HUDEP-2 (cell line): Measurements from ENCODE around the gene RAE1.
"Not testable (repeated sequence)": the region's sequence is repeated elsewhere in the genome, so short reads cannot be mapped to it uniquely, and the experiment has no call there.

Experiments
- DNase-seq, 76 experiments: peaks; one replicate each; lab custom pipeline; 2025; ENCODE audit not compliant: unreplicated experiment in 76 of 76; lab: John Stamatoyannopoulos, UW

Gene RAE1

DNA sequence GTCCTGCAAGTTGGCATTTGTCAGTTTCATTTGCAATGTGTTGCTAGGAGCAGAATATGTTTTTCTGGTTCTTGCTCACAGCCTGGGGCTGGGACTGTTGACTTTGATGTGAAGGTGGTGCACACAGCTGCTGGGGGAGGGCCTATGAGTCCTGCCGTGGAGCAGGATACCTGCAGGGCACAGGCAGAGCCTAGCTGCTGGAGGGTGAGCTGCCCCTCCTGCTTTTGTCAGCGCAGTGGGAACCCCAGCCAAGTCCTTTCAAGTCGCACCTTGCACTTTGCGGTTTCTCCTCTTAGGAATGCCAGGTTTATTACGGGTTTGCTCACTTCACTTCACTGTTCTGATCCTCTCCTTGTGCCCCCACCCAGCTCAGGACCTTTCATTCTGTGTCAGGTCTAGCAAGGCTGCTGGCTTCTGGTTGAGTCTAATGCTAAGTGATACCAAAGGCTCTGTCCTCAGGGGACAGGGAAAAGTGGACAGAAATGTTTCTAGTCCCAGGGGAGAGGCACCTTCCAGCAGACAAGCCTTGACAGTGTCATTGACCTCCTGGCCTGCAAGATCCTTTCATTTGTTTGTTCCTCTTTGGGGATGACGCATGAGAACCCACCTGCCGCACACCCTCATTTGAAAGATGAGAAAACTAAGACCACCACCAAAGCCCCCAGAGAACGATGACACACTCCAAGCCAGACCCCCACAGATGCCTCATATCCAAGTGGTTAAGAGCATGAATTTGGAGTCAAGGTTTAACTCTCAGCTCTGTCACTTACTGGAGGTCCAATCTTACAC lies 24.2 kb upstream of the RAE1 start:
- DNase-seq, result no peak

DNA sequence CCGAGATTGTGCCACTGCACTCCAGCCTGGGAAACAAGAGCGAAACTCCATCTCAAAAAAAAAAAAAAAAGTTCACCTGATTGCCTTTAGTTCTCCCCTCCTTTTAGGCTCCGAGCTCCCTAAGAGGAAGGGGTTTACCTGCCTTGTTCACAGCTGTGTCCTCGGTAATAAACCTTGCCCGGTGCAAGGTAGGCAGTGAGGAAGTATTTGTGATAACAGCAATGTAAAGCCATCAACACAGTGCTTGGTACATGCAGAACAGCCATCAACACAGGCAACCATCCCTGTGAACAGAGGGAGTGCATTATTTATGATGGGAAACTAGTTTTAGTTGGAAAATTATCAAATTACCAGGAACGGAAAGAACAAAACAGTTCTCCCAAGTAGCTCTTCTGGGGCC lies 23.2 kb upstream of the RAE1 start:
- no peak for DNase-seq

DNA sequence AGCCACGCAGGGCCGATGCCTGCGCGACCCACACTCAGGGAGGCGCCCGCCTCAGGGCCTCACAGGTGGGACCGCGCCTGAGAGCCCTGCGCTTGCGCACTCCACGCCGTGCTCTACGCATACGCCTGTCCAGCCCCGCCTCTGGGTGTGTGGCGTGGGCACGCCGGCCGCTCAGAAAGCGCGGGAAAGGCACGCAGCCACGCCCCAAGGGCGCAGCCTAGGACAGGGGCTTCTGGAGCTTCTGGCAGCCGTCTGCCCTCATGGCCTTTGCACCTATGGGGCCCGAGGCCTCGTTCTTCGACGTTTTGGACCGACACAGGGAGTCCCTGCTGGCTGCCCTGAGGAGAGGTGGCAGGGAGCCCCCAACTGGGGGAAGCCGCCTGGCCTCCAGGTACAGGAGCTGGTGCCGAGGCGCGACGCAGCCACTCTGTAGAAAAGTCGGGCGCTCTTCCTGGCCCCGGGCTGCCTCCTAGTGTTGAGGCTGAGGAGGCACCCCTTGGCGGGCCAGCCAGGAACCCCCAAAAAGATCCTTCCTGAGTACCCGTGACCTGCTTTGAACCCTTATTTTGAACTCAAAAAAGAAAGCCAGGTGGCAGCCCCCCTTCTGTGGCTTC lies 21.3 kb upstream of the RAE1 start, which contains the start of gene SPO11:
SPO11 (plus strand) TSS at position 196 of the 614 bp plus-strand sequence; CDS start at position 261, 65 bp downstream.
- DNase-seq, result no peak

DNA sequence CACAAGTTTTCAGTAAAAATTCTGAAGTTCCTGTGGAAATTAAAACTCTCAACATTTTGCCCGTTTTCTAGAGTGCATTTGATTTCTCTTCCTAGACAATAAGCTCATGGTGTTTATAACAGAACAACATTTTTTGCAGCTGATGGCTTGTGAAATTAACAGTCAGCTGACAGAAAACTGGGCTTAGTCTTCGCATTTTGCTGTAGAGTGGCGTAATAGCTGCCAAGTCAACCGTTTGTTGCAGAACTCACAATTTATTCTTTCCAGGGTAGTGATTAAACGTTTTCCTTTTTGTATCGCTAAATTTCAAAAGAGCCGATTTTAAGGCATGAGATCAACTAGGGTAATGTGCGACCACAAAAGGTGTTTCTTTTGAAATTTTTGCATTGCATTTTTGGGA lies 20.1 kb upstream of the RAE1 start:
- DNase-seq, result no peak

DNA sequence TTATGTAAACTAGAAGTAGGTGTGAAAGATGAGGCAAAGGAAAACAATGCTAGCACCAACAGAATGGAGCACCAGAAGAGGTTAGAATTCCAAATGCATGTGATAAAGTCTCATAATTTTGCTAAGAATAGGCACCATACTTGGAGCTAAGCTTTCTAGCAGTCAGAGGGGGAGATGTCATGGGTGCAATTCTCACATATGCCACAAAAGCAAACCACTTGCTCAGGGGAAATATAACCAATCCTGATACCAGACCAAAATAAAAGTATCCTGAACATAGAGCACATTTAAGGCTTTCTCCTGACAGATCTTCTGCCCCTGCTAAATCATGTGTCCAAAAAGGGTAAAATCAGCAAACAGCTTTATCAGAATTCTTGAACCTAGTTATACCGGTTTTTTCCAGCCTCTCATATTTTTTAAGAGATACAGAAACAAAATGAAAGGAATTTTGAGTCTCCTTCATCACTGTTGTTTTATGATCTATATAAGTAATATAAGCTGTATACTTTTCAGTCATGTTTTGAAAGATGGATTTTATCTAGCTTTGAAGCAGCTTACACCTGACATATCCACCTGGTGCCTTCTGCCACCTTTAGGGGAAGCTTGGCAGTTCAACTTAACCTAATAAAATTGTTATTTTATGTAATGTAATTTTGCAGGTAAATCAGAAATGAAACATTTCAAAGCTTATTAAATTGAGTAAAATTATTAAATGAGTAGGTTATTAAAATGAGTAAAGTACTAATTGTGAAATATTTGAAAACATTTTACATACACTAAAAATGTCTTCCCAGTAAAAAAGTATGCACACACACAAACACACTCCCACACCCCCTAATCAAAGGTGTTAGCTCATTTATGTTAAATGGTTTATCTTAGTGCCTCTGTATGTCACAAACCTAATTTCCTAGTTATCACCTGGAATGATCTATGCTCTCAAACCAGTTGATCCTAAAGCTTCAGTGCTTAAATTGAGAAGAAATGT lies 18.7 kb upstream of the RAE1 start:
- no peak for DNase-seq

DNA sequence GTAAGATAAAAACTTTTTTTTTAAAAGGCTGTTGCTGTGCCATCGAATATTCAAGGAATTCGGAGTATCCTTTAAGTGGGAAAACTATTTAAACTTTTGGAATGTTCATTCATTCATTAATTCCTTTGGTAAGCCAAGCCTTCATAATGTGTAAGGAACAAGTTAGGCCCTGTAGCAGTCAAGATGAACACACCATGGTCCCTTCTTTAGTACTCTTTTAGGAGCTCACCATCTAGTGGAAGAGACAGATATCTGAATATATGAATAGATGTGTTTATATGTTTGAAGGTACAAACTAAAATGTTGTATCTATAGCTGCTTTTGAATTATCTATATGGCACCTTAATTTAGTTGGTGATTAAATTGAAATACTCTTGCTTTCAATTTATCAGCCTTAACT lies 15.7 kb upstream of the RAE1 start:
- no peak for DNase-seq

DNA sequence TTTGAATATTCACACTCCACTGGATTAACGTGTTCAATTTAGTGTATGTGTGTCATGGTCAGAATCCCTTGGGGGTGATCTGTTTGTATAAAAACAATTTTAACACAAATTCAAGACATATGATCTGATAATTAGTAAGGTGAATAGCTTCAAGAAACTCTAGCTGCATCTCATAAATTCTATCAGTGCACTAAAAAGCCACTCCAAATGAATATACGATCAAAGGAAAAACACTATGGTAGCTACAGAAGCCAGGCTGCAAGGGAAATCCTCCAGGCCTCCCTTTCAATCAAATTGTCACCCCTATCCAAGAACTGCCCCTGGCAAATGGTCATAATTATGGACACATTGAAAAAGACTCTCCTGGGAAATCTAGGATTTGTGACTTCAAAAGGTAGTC lies 9.4 kb upstream of the RAE1 start:
- DNase-seq, result no peak

DNA sequence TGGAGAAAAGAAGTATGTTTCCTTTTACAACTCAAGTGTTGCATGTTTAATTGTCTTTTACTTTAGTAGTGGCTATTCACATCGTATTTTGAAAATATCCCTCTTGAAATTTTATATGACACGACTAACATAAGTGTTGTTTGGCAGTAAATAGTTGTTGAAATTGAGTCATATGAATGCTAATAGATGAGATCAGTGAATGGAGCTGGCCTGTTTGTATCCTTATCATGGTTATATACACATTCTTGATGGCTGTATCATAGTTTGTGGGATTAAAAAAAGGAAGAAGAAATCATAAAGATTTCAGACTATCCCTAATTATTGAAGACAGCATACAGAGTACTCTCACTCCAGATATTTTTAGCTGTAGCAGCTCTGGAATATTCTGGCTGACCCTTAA lies 8.2 kb upstream of the RAE1 start:
- DNase-seq, result no peak

DNA sequence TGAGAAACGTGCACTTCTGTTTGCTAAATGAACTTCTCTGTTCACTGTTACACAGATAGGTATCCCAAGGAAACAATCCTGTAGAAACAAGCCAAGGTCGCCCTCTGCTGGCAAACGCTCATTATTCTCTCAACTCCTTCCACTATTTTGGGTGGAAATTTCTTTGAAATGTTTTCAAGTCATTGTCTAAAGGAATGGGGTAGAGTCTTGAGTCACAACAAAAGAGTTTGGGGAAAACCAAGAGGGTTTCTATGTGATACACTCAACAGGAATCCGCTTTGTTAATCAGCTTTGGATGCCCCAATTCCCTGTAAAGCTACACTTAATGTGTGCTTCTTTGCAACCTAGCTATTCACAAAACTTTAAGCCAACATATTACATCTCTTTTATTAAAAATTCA lies 4.6 kb upstream of the RAE1 start:
- peak in 52 of 76 experiments; percentile 4 to 64 (median 32) for DNase-seq

DNA sequence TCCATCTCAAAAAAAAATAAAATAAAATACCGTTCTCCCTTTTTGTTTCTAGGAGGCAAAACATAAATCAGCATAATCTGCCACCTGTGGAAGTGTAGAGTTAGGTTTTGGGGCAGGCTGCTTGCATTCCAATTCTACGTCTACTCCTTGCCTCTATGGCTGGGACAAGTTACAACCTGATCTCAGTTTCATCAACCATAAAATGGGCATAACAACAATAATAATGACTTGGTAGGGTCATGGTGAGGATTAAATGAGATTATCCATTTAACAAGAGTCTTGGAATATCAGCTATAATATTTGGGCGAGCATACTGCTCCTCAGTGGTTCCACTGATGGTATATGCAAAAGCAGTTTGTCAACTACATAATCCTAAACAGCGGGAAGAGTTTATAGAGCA lies 3.7 kb upstream of the RAE1 start:
- DNase-seq, result no peak

DNA sequence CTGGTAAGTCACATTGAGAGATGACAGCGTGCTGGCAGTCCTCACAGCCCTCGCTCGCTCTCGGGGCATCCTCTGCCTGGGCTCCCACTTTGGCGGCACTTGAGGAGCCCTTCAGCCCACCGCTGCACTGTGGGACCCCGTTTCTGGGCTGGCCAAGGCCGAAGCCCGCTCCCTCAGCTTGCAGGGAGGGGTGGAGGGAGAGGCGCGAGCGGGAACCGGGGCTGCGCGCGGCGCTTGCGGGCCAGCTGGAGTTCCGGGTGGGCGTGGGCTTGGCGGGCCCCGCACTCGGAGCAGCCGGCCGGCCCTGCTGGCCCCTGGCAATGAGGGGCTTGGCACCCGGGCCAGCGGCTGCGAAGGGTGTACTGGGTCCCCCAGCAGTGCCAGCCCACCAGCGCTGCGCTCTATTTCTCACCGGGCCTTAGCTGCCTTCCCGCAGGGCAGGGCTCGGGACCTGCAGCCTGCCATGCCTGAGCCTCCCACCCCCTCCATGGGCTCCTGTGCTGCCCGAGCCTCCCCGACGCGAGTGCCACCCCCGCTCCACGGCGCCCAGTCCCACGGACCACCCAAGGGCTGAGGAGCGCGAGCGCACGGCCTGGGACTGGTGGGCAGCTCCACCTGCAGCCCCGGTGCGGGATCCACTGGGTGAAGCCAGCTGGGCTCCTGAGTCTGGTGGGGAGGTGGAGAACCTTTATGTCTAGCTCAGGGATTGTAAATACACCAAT lies 2.7 kb upstream of the RAE1 start:
- DNase-seq, result not testable (repeated sequence)

DNA sequence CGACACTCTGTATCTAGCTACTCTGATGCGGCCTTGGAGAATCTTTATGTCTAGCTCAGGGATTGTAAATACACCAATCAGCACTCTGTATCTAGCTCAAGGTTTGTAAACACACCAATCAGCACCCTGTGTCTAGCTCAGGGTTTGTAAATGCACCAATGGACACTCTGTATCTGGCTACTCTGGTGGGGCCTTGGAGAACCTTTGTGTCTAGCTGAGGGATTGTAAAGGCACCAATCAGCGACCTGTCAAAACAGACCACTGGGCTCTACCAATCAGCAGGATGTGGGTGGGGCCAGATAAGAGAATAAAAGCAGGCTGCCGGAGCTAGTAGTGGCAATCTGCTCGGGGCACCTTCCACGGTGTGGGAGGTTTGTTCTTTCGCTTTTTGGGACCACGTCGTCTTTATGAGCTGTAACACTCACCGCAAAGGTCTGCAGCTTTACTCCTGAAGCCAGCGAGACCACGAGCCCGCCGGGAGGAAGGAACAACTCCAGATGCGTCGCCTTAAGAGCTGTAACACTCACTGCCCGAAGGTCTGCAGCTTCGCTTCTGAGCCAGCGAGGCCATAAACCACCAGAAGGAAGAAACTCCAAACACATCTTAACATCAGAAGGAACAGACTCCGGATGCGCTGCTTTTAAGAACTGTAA lies 2.0 kb upstream of the RAE1 start:
- DNase-seq, result peak in 1 of 76 experiments; percentile 1

DNA sequence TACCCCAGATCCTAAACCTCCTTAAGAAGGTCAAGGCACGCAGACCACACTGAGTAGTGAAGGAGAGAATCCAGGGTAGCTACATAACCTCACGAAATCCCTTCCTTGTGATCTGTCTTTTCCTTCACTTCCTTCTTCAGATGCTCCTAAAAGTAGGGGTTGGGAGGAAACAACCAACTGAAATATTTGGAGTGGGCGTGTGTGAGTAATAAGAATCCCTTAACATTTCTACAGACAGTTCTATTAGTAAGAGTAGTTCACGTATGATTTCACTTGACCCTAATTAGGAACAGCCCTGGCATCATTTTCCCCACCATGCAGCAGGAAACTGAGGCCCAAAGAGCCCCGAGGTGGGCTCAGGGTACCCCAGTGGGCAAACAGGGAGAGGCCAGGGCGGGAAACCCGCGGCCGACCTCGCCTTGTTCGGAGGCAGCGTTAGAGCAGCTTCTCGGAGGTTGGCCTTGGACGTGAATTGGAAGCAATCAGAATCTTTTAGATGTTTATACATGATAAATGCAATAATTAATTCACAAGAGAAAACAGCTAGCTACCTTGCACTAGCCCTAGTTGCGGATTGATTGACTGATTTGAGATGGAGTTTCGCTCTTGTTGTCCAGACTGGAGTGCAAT lies 859 bp upstream of the RAE1 start:
- DNase-seq, result no peak

DNA sequence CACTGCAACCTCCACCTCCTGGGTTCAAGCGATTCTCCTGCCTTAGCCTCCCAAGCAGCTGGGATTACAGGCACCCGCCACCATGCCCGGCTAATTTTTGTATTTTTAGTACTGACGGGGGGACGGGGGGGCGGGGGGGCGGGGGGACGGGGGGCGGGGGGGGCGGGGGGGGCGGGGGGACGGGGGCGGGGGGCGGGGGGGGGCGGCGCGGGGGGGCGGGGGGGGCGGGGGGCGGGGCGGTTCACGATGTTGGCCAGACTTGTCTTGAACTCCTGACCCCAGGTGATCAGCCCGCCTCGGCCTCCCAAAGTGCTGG lies 371 bp upstream of the RAE1 start:
- DNase-seq, result not testable (repeated sequence)

DNA sequence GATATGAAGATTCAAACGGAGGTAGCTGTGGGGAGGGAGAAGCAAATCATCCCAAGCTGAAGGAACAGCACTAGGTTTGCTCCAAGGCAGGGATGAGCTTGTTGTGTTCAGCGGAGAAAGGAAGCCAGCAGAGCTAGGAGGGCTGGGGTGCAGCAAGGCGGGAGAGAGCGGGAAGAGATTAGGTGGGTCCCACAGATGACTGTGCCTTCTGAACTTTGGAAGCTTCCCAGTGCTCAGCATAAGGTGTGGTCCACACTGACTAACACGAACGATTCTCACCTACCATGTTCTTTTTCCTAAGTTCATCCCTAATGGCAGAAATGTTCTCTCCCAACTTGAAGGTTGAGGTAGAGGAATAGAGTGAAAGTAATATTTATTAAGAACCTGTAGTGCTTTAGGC lies 1.2 kb downstream of the RAE1 start:
- no peak for DNase-seq

DNA sequence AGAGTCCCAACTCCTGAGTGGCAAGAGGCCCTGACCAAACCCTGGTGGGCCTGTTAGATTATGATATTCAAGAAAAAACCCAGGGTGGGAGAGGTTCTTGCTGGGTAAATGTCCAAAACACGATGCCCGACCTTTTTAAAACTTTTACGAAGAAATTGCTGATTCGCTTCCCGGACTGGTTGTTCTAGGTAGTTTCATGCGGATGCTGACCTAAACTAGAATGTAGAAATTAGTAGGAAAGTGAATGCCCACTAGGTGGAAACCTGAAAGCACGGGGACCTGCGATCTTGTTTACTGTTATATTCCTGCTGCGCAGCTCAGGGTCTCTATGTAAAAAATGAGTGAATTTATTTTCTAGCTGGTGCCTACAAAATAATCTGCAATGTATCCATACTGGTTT lies 2.3 kb downstream of the RAE1 start:
- no peak for DNase-seq

DNA sequence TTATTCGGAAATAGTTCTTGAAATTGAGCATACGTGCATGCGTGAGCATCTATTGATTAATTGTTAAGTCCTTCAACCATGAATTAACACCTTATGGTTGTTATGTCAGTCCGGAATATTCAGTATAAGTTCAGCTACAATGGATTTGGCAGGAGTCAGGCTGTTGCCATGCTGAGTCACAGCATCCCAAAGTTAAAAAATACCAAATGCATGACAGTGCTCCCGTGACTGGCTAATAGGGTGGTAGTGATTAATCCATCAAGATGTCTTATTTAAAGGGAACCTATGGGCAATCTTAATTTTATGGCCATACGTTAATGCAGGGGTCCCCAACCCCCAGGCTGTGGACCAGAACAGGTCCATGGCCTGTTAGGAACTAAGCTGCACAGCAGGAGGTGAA lies 10.5 kb downstream of the RAE1 start:
- no peak for DNase-seq

DNA sequence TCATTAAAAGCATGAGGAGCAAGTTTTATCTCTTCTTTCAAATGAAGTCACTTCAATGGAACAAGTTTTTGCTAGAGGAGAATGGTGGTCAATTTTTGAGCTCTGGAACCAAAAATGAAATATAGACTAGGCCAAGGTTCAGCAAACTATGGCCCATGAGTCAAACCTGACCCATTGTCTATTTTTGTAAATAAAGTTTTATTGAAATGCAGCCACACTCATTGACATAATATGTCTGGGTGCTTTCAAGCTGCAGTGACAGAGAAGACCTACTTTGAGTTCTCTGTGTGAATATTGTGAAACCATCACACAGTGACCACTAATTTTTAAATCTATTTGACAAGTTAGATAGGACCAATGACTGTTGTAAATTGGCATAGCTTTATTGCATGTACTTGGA lies 13.4 kb downstream of the RAE1 start:
- no peak for DNase-seq

DNA sequence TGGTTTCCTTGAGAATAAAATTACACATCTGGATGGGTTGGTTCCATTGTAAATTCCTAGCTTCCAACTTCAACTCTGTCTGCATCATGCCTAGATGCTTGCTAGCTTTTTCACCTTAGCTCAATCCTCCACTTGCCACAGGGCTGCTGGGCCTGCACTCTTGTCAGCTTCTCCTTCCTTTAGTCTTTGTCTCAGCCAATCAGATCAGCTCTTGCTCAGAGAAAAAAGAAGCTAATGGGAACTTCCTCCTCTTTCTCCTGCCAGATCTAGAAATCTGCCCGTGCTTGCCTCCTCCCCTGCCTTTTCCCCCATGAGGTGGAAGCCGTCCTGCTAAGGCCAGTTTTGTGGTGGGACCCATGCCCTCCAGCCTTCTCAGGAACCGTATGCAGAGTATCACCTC lies 18.5 kb downstream of the RAE1 start:
- DNase-seq, result no peak

DNA sequence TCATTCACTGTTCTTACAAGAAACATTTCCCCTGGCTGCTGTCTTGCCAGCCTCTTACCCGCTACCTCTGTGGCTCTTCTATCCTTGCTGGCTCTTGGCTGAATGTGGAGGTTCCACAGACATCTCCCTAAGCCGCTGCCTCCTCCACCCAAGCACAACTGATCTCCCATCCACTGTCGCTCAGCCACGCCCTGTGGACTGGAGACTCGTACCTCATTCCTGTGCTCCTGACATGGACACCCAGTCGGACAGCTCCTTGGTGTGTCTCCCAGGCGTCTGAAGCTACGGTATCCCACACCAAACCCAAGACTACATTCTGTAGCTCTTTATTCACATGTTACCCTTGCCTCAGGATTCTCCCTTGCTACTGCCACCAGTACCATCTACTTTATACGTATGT lies 19.3 kb downstream of the RAE1 start:
- DNase-seq, result no peak
